H1 (cell line): ENCODE measurements around the gene ZNF560. TPM values are rescaled to one million over a fixed set of nuclear protein-coding genes. Genes with fewer than 3 reads are reported as not detected.

Experiments used
- CTCF ChIA-PET: fragments of 300-600 bp; sonication (Branson Sonifier 250); formaldehyde crosslinking; loops from one replicate; lab custom pipeline; 2021; ENCODE audit not compliant: partially characterized antibody; lab: Charles Lee
- POLR2A ChIA-PET: fragments of 300-600 bp; sonication (Branson Sonifier 250); formaldehyde crosslinking; loops from one replicate; lab custom pipeline; 2021; ENCODE audit warnings: inconsistent platforms; ENCODE audit not compliant: partially characterized antibody; lab: Charles Lee
- DNase-seq, 2 experiments: peaks; one replicate each; pipeline versions ENCODE4 v3.0.0 to v3.0.0-alpha.2; 2010 to 2022; ENCODE audit warnings: low spot score in 2 of 2, low read depth in 1 of 2, mixed read lengths in 1 of 2
- FAIRE-seq: peaks from 2 replicates; lab custom pipeline; 2011; peaks lifted over from hg19 to GRCh38; lab: Jason Lieb, UNC
- H2AFZ ChIP-seq: 2 replicates; pipeline ENCODE4 v1.8.1; 2012; ENCODE audit warnings: low read length, inconsistent platforms
- H2AK5ac ChIP-seq: 2 replicates; pipeline ENCODE4 v1.6.1; 2013; ENCODE audit warnings: low read depth, low read length
- H2BK120ac ChIP-seq: replicated peaks from 2 replicates; pipeline ENCODE3; 2013; ENCODE audit warnings: low read depth, low read length, inconsistent platforms
- H2BK12ac ChIP-seq: 2 replicates; pipeline ENCODE4 v1.6.1; 2013; ENCODE audit warnings: low read depth, low read length
- H2BK15ac ChIP-seq: 2 replicates; pipeline ENCODE4 v1.6.1; 2013; ENCODE audit warnings: low read length
- H2BK20ac ChIP-seq: 2 replicates; pipeline ENCODE4 v1.6.1; 2013; ENCODE audit warnings: low read length
- H2BK5ac ChIP-seq: 2 replicates; pipeline ENCODE4 v1.6.1; 2013; ENCODE audit warnings: low read depth, low read length
- H3K14ac ChIP-seq: 2 replicates; pipeline ENCODE4 v1.6.1; 2013; ENCODE audit warnings: inconsistent platforms; ENCODE audit not compliant: insufficient read length
- H3K18ac ChIP-seq: 2 replicates; pipeline ENCODE4 v1.6.1; 2013; ENCODE audit warnings: low read length; ENCODE audit errors: extremely low read depth
- H3K23ac ChIP-seq: 2 replicates; pipeline ENCODE4 v1.6.1; 2013; ENCODE audit warnings: inconsistent platforms; ENCODE audit not compliant: insufficient read length
- H3K23me2 ChIP-seq: 2 replicates; pipeline ENCODE4 v1.6.1; 2013; ENCODE audit warnings: low read depth, low read length
- H3K27ac ChIP-seq: 2 replicates; pipeline ENCODE4 v1.6.1; 2011; ENCODE audit warnings: low read depth, low read length, inconsistent platforms
- H3K27me3 ChIP-seq, 4 experiments: replicated peaks in 1 of 4; 1 replicate in 1 of 4; 2 replicates in 3 of 4; pipeline versions ENCODE4 v1.6.1 to v1.8.1; 2011 to 2013; ENCODE audit warnings: low read length in 3 of 4, mild to moderate bottlenecking in 3 of 4, inconsistent platforms in 2 of 4, mixed read lengths in 2 of 4, moderate library complexity in 1 of 4; ENCODE audit not compliant: control insufficient read depth in 3 of 4, insufficient read depth in 3 of 4; ENCODE audit errors: extremely low read depth in 1 of 4
- H3K36me3 ChIP-seq, 4 experiments: 2 replicates each; pipeline versions ENCODE4 v1.6.1 to v1.8.1; 2011 to 2013; ENCODE audit warnings: mild to moderate bottlenecking in 4 of 4, low read length in 3 of 4, moderate library complexity in 2 of 4, control low read depth in 1 of 4, inconsistent platforms in 1 of 4; ENCODE audit not compliant: insufficient read depth in 4 of 4, control insufficient read depth in 2 of 4
- H3K4ac ChIP-seq: replicated peaks from 2 replicates; pipeline ENCODE3; 2013; ENCODE audit warnings: low read length, low read depth, mixed read lengths, inconsistent platforms; ENCODE audit not compliant: insufficient read length
- H3K4me1 ChIP-seq, 4 experiments: replicated peaks in 1 of 4; 1 replicate in 1 of 4; 2 replicates in 3 of 4; pipeline versions ENCODE4 v1.6.1 to v1.8.1; 2011 to 2013; ENCODE audit warnings: low read length in 3 of 4, inconsistent platforms in 2 of 4, mixed read lengths in 1 of 4; ENCODE audit not compliant: insufficient read depth in 4 of 4, control insufficient read depth in 3 of 4
- H3K4me2 ChIP-seq, 2 experiments: 2 replicates each; pipeline versions ENCODE4 v1.6.1 to v1.8.1; 2011 to 2013; ENCODE audit warnings: low read depth in 2 of 2, low read length in 2 of 2, control low read depth in 1 of 2, inconsistent platforms in 1 of 2, mild to moderate bottlenecking in 1 of 2; ENCODE audit not compliant: insufficient read depth in 1 of 2
- H3K4me3 ChIP-seq, 4 experiments: fragments of 200-600, 300-600 bp in 1 of 4; sonication (generic), shearing (Covaris generic), sonication (Bioruptor Twin) in 1 of 4; 2 replicates each; pipeline versions ENCODE4 v1.5.1 to v1.8.1; 2011 to 2016; ENCODE audit warnings: low read length in 4 of 4, low read depth in 3 of 4, control low read depth in 2 of 4, inconsistent platforms in 2 of 4, mild to moderate bottlenecking in 2 of 4, mixed read lengths in 1 of 4, moderate library complexity in 1 of 4; ENCODE audit not compliant: insufficient read depth in 2 of 4; ENCODE audit errors: extremely low read depth in 1 of 4
- H3K56ac ChIP-seq: replicated peaks from 2 replicates; pipeline ENCODE3; 2013; ENCODE audit warnings: low read depth, mild to moderate bottlenecking, mixed read lengths, low read length, inconsistent platforms; ENCODE audit not compliant: insufficient read length
- H3K79me1 ChIP-seq: 2 replicates; pipeline ENCODE4 v1.6.1; 2013; ENCODE audit warnings: low read depth, low read length, control low read depth
- H3K79me2 ChIP-seq, 2 experiments: 2 replicates each; pipeline versions ENCODE4 v1.6.1 to v1.8.1; 2012 to 2013; ENCODE audit warnings: low read length in 2 of 2, mild to moderate bottlenecking in 2 of 2, inconsistent platforms in 1 of 2; ENCODE audit not compliant: insufficient read depth in 2 of 2, control insufficient read depth in 1 of 2
- H3K9ac ChIP-seq, 4 experiments: replicated peaks in 1 of 4; 1 replicate in 1 of 4; 2 replicates in 3 of 4; pipeline versions ENCODE4 v1.6.1 to v1.8.1; 2011 to 2013; ENCODE audit warnings: low read depth in 3 of 4, low read length in 3 of 4, control low read depth in 2 of 4, mild to moderate bottlenecking in 2 of 4, moderate library complexity in 2 of 4, inconsistent platforms in 1 of 4; ENCODE audit errors: extremely low read depth in 1 of 4
- H3K9me3 ChIP-seq, 2 experiments: 2 replicates each; pipeline versions ENCODE4 v1.6.1 to v1.8.1; 2012 to 2013; ENCODE audit warnings: mild to moderate bottlenecking in 2 of 2, moderate library complexity in 2 of 2, control low read depth in 1 of 2, inconsistent platforms in 1 of 2, low read depth in 1 of 2, low read length in 1 of 2, mixed read lengths in 1 of 2; ENCODE audit not compliant: insufficient read depth in 2 of 2
- H4K20me1 ChIP-seq, 2 experiments: replicated peaks in 1 of 2; 2 replicates each; pipeline versions ENCODE3 to v1.8.1; 2011 to 2013; ENCODE audit warnings: inconsistent platforms in 2 of 2, low read length in 2 of 2, mild to moderate bottlenecking in 1 of 2; ENCODE audit not compliant: insufficient read depth in 2 of 2, control insufficient read depth in 1 of 2
- H4K5ac ChIP-seq: 2 replicates; pipeline ENCODE4 v1.6.1; 2013; ENCODE audit warnings: low read length, low read depth, mixed read lengths, inconsistent platforms; ENCODE audit not compliant: insufficient read length
- H4K8ac ChIP-seq: 2 replicates; pipeline ENCODE4 v1.8.0; 2013; ENCODE audit warnings: mild to moderate bottlenecking, moderate library complexity, low read length, inconsistent platforms; ENCODE audit not compliant: insufficient read depth; ENCODE audit errors: extremely low read depth
- H4K91ac ChIP-seq: replicated peaks from 2 replicates; pipeline ENCODE3; 2013; ENCODE audit warnings: low read length, mixed read lengths, inconsistent platforms; ENCODE audit not compliant: insufficient read length
- ASH2L ChIP-seq: fragments of 200-600, 300-600 bp; sonication (generic); IDR thresholded peaks from one replicate; pipeline ENCODE4 v1.7.1; 2017; ENCODE audit warnings: low read length
- JUN ChIP-seq: IDR thresholded peaks from 2 replicates; pipeline ENCODE4 v1.6.1; 2011; ENCODE audit warnings: low read depth, mild to moderate bottlenecking, improper control_type of control experiment, low read length
- TBP ChIP-seq: IDR thresholded peaks from 2 replicates; pipeline ENCODE4 v1.6.1; 2011; ENCODE audit warnings: low read depth, low read length, improper control_type of control experiment
- TEAD4 ChIP-seq: IDR thresholded peaks from 2 replicates; pipeline ENCODE4 v1.6.1; 2012; ENCODE audit warnings: low read depth, low read length, inconsistent platforms, mixed read lengths
- YY1 ChIP-seq: IDR thresholded peaks from 2 replicates; pipeline ENCODE4 v1.6.1; 2011; ENCODE audit warnings: low read depth, mild to moderate bottlenecking, low read length
- WGBS, 2 experiments: shearing (Covaris generic) in 1 of 2; methylation state at CpG; one replicate each; pipeline versions ENCODE4 v1.1.6 to v1.1.7; 2013 to 2015; ENCODE audit warnings: low lambda C conversion rate in 2 of 2, mixed read lengths in 2 of 2, inconsistent platforms in 1 of 2, low coverage in 1 of 2, missing lambda C conversion rate in 1 of 2; ENCODE audit not compliant: insufficient replicate concordance in 2 of 2, insufficient coverage in 1 of 2, insufficient read length in 1 of 2; ENCODE audit errors: extremely low coverage in 1 of 2, missing lambda C conversion rate in 1 of 2; 5-methylcytosine and 5-hydroxymethylcytosine counted together
- polyA plus RNA-seq, 7 experiments: library from polyadenylated mRNA; depleted of rRNA in 3 of 7; stranded (reverse) in 5 of 7; unstranded in 2 of 7; fragments of >200 nt in 5 of 7; fragments of 200-250 nt in 2 of 7; gene quantifications; 1 replicate in 5 of 7; 2 replicates in 1 of 7; 4 replicates in 1 of 7; pipeline versions ENCODE4 v1.2.1 to v1.2.3, GENCODE V29; 2011 to 2013; ENCODE audit warnings: missing spikeins in 2 of 7, mixed read lengths in 2 of 7
- total RNA-seq: library from RNA; stranded (reverse); fragmentation: NEBNext Ultra II Directional; extraction: Animal tissue kit (Norgen Biotek cat#: 25700); gene quantifications from 2 replicates; pipeline ENCODE4 v1.2.1, GENCODE V29; 2021

ZNF560 gene
- total and polyA plus RNA-seq, 2 of the 8 experiments (the other 6 are each of a cell fraction or from before 2014, with no cell fraction given): 0.02 TPM; not detected in 1

DNA sequence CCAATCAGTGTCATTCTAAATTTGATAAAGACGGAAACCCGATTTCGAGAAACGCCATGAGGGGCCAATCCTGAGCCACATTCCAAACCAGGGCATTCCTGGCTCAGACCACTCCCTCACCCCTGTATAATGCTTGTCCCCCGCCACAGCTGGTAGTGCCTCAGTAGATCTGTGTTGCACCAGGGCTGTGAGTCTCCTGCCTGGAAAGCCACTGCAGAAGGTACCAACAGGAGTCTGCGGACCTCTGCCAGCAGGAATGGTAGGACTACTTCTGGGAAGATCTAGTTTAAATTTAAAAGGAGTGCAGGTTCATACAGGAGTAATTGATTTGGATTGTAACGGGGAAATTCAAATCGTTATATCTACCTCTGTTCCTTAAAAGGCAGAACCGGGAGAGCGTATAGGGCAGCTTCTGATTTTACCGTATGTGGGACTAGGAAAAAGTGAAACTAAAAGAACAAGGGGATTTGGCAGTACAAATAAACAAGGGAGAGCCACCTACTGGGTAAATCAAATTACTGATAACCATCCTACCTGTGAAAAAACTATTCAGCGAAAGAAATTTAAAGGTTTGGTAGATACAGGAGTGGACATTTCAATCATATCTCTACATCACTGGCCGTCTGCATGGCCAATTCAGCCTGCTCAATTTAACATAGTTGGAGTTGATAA lies 42.3 kb downstream of the ZNF560 start:
- Histone ChIP-seq H3K9ac (no peak overlapping the region), H2BK120ac (no peak overlapping the region), H3K14ac (no peak overlapping the region), H2BK5ac (no peak overlapping the region), H3K18ac (no peak overlapping the region), H3K56ac (no peak overlapping the region), H3K4me3 (no peak overlapping the region), H2BK20ac (no peak overlapping the region), H2AK5ac (no peak overlapping the region), H4K8ac (no peak overlapping the region), H3K4ac (no peak overlapping the region), H2BK15ac (no peak overlapping the region), H3K79me1 (no peaks in the 10 kb centered on the region), H3K4me2 (no peak overlapping the region), H3K79me2 (no peaks in the 10 kb centered on the region), H2AFZ (no peak overlapping the region), H4K20me1 (no peaks in the 10 kb centered on the region), H4K91ac (no peak overlapping the region), H3K23ac (no peak overlapping the region), H3K23me2 (no peaks in the 10 kb centered on the region), H3K27me3 (no peaks in the 10 kb centered on the region), H2BK12ac (no peak overlapping the region), H3K9me3 (peaks cover 62 to 77% of the 10 kb centered on the region in 2 experiments), H3K36me3 (peaks cover 0 to 2% (median 0%) of the 10 kb centered on the region in 4 experiments; a peak in 1 of 8 replicates), H3K4me1 (no peaks in the 10 kb centered on the region), H3K27ac (no peak overlapping the region), H4K5ac (no peak overlapping the region)
- WGBS, 2 experiments: 84% methylated on average over 13 of the region's 13 CpGs; no CpG with 5 or more reads in 1 of the 2 experiments
- ChIA-PET POLR2A (no interaction called here), CTCF (no interaction called here)
- FAIRE-seq: no peak
- TF ChIP-seq ASH2L (no peak), TBP (no peak), YY1 (no peak), TEAD4 (no peak), JUN (no peak)
- DNase-seq: no peak
